Transverse colon (tissue), 4 donors: Measurements from ENCODE around the gene SCGB1C1. TPM values are rescaled to one million over a fixed set of nuclear protein-coding genes. Genes with fewer than 3 reads are reported as not detected.

Experiments used
- DNase-seq: peaks from one replicate; pipeline ENCODE4 v3.0.0-alpha.2; 2019
- H3K27ac ChIP-seq, 4 donors: fragments of 200-600 bp; sonication (generic); 2 replicates each; pipeline ENCODE4 v1.5.1; 2016 to 2018; ENCODE audit warnings: inconsistent platforms in 4 of 4
- H3K27me3 ChIP-seq: fragments of 200-600 bp; sonication (generic); 2 replicates; pipeline ENCODE4 v1.5.1; 2017; ENCODE audit warnings: inconsistent platforms
- H3K36me3 ChIP-seq, 4 donors: fragments of 200-600 bp; sonication (generic); 2 replicates each; pipeline ENCODE4 v1.5.1; 2017 to 2019; ENCODE audit warnings: inconsistent platforms in 4 of 4
- H3K4me1 ChIP-seq, 4 donors: fragments of 200-600 bp; sonication (generic); 2 replicates each; pipeline ENCODE4 v1.5.1; 2017 to 2020; ENCODE audit warnings: inconsistent platforms in 4 of 4
- H3K4me3 ChIP-seq, 4 donors: fragments of 200-600 bp; sonication (generic); 1 replicate in 1 of 4; 2 replicates in 3 of 4; pipeline versions ENCODE4 v1.5.1 to v1.6.1; 2017 to 2019; ENCODE audit warnings: inconsistent platforms in 4 of 4
- H3K9me3 ChIP-seq, 2 donors: fragments of 200-600 bp; sonication (generic); 2 replicates each; pipeline ENCODE4 v1.5.1; 2017 to 2019; ENCODE audit warnings: inconsistent platforms in 2 of 2
- CTCF ChIP-seq, 5 experiments: fragments of 200-600 bp in 3 of 5; fragments of 450-650 bp in 2 of 5; sonication (generic) in 3 of 5; IDR thresholded peaks; 1 replicate in 2 of 5; 2 replicates in 3 of 5; pipeline ENCODE4 v1.5.1; 2016 to 2017; ENCODE audit warnings: antibody characterized with exemption in 5 of 5, inconsistent platforms in 3 of 5, mild to moderate bottlenecking in 2 of 5, moderate library complexity in 1 of 5
- EP300 ChIP-seq: sonication (generic); formaldehyde crosslinking; IDR thresholded peaks from one replicate; pipeline ENCODE4 v1.6.1; 2017; ENCODE audit warnings: antibody characterized with exemption, low read depth
- POLR2A ChIP-seq: fragments of 450-650 bp; IDR thresholded peaks from one replicate; pipeline ENCODE4 v1.6.1; 2016; ENCODE audit warnings: antibody characterized with exemption, mild to moderate bottlenecking, moderate library complexity
- POLR2AphosphoS5 ChIP-seq, 3 donors: sonication (generic); formaldehyde crosslinking; IDR thresholded peaks; one replicate each; pipeline ENCODE4 v1.6.1; 2016; ENCODE audit warnings: antibody characterized with exemption in 3 of 3
- WGBS, 2 donors: methylation state at CpG; one replicate each; pipeline ENCODE4 v1.1.5; 2018; ENCODE audit warnings: low coverage in 1 of 2; 5-methylcytosine and 5-hydroxymethylcytosine counted together
- in situ Hi-C, 4 donors: fragments of 200-750 bp; cut with MboI; loops; one replicate each; pipeline versions ENCODE4 v1.15.0 to v1.15.1; 2017; ENCODE audit warnings: low sequenced_read_pairs in 3 of 4, low pct_ligation_motif_present in 1 of 4, low pct_unique_long_range_greater_than_20kb in 1 of 4
- intact Hi-C: fragments of 100-400 bp; cut with DNase I; formaldehyde crosslinking; loops from one replicate; pipeline ENCODE4 v1.15.1; 2023; ENCODE audit warnings: low total_unique reads
- total RNA-seq, 4 donors: library from RNA; depleted of rRNA; stranded (reverse); fragments of >200 nt; gene quantifications; one replicate each; pipeline ENCODE4 v1.1.0, GENCODE V29; 2016

The SCGB1C1 gene
- total RNA-seq, 4 donors from 2014 or later, result not detected

DNA sequence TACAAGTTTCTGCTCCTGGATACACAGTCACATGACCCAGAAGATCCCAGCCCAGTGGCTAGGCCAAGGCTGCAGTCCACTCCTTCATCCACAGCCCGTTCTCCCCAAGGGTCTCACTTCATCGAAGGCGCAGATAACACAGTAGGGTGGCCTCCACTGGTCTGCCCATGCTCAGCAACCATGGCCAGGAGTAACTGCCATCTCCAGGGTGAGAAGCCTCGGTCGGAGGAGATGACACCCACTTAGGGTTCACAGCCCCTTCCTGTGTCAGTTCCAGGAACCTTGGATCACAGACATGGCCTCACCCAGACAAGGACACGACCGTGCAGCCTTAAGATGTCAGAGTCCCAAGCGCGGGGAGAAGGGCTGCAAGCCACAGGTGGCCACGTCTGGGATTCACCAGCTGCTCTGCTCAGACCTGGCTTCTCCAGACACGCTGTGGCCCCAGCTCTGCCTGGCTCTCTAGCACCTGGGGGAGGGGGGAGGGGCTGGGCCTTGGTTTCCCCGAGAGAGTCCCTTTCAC, 11.8 kb downstream of the SCGB1C1 start:
- Histone ChIP-seq H3K36me3 (no peaks in the 10 kb centered on the region), H3K4me1 (peaks cover 18 to 36% (median 27%) of the 10 kb centered on the region in 4 donors), H3K4me3 (no peak overlapping the region), H3K27me3 (no peaks in the 10 kb centered on the region), H3K9me3 (no peaks in the 10 kb centered on the region), H3K27ac (no peak overlapping the region)
- intact Hi-C loops, result no loop called here
- in situ Hi-C loops, result no loop called here
- WGBS, 2 donors, result 85% methylated on average over 10 of the region's 12 CpGs; no CpG with 5 or more reads in 1 of the 2 donors
- no peak for DNase-seq
- TF ChIP-seq EP300 (no peak), CTCF (IDR thresholded peaks at IDR 0.05) (no peak), POLR2AphosphoS5 (IDR thresholded peaks at IDR 0.05) (no peak), POLR2A (no peak)

GRCh38 chr11:205221-206001, 12.5 kb downstream of the SCGB1C1 start:
- no peak for TF ChIP-seq POLR2A
- TF ChIP-seq POLR2AphosphoS5 (IDR thresholded peaks at IDR 0.05), result no peak
- no peak for TF ChIP-seq CTCF (IDR thresholded peaks at IDR 0.05)
- TF ChIP-seq EP300, result no peak
- peak overlapping the region in 1 of 4 donors; percentile 80 for H3K4me3 ChIP-seq
- in situ Hi-C loops, result no loop called here
- H3K9me3 ChIP-seq, result no peaks in the 10 kb centered on the region
- no peak for DNase-seq
- no peaks in the 10 kb centered on the region for H3K27me3 ChIP-seq
- H3K27ac ChIP-seq, result peak overlapping the region in 1 of 4 donors; percentile 100
- WGBS, 2 donors, result 92% methylated on average over 16 of the region's 16 CpGs; no CpG with 5 or more reads in 1 of the 2 donors
- H3K4me1 ChIP-seq, result peaks cover 24 to 43% (median 35%) of the 10 kb centered on the region in 4 donors
- intact Hi-C loops, result no loop called here
- no peaks in the 10 kb centered on the region for H3K36me3 ChIP-seq

DNA sequence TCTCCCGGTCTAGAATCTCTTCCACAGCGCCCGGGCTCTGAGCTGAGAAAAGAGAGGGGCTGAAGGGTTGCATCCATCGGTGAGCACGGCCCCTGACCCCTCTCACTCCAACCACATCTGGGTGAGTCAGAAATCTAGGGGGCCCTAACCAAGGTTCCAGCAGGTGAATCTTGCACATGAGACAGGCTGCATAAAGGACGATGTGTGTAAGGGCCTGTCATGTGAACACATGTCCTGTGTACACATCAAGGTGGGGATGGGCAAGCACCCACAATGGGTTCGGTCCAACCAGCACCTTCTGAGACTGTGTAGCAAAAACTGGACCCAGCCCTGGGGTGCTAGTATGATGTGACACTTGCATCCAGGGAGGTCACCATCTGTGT, 13.1 kb downstream of the SCGB1C1 start:
- 45% methylated on average over 3 of the region's 7 CpGs; no CpG with 5 or more reads in 1 of the 2 donors for WGBS, 2 donors
- TF ChIP-seq EP300 (no peak), POLR2AphosphoS5 (IDR thresholded peaks at IDR 0.05) (no peak), POLR2A (no peak), CTCF (IDR thresholded peaks at IDR 0.05) (no peak)
- Histone ChIP-seq H3K4me3 (peak overlapping the region; percentile 80 to 97 (median 96)), H3K4me1 (peaks cover 27 to 47% (median 36%) of the 10 kb centered on the region in 4 donors), H3K27me3 (no peaks in the 10 kb centered on the region), H3K9me3 (no peaks in the 10 kb centered on the region), H3K36me3 (peaks cover 0 to under 1% (median 0%) of the 10 kb centered on the region in 4 donors), H3K27ac (peak overlapping the region; percentile 96 to 100 (median 98))
- in situ Hi-C loops (no loop called here), intact Hi-C loops (no loop called here)
- peak; percentile 7 for DNase-seq

- H3K27me3 ChIP-seq, result no peaks in the 10 kb centered on the region
- intact Hi-C loops, result no loop called here
- H3K4me3 ChIP-seq, result peak overlapping the region; percentile 80 to 97 (median 96)
- DNase-seq, result peak; percentile 62
- H3K4me1 ChIP-seq, result peaks cover 27 to 47% (median 36%) of the 10 kb centered on the region in 4 donors
- H3K27ac ChIP-seq, result peak overlapping the region; percentile 96 to 100 (median 98)
- TF ChIP-seq POLR2AphosphoS5 (IDR thresholded peaks at IDR 0.05) (no peak), CTCF (IDR thresholded peaks at IDR 0.05) (no peak), EP300 (no peak), POLR2A (no peak)
- WGBS, 2 donors, result 2 to 14% methylated on average over 1 to 12 of the region's 39 CpGs
- no peaks in the 10 kb centered on the region for H3K9me3 ChIP-seq
- H3K36me3 ChIP-seq, result peaks cover 0 to 7% (median 3%) of the 10 kb centered on the region in 4 donors
- in situ Hi-C loops, result no loop called here
Observed at GRCh38 chr11:206526-207207, 13.8 kb downstream of the SCGB1C1 start.
